ENCODE results near the gene TRIO.

Gene TRIO

GRCh38 chr5:14142202-14142826, 828 bp upstream of the TRIO start:
- no peaks in the 10 kb centered on the region for H3K36me3 ChIP-seq
- peak overlapping the region; percentile 91 to 99 (median 97) for H3K27ac ChIP-seq
- TF ChIP-seq Cebpa-rat (IDR thresholded peaks at IDR 0.05): no peak
- H3K9ac ChIP-seq: peak overlapping the region; percentile 94 to 99 (median 98)
- no peaks in the 10 kb centered on the region for H3K9me3 ChIP-seq (replicated peaks in 1 of 11)
- H4K20me1 ChIP-seq: peaks cover 32 to 37% (median 36%) of the 10 kb centered on the region in 11 experiments
- H3K4me3 ChIP-seq: peak overlapping the region; percentile 72 to 98 (median 94)
- no peaks in the 10 kb centered on the region for H3K27me3 ChIP-seq
- peaks cover 27 to 32% (median 30%) of the 10 kb centered on the region in 10 experiments for H3K4me1 ChIP-seq
- H3K4me2 ChIP-seq: peak overlapping the region; percentile 78 to 93 (median 85)

- Histone ChIP-seq H3K9ac (peak overlapping the region; percentile 94 to 99 (median 98)), H3K4me1 (peaks cover 37 to 44% (median 41%) of the 10 kb centered on the region in 10 experiments), H3K4me3 (peak overlapping the region; percentile 72 to 98 (median 94)), H3K27ac (peak overlapping the region; percentile 91 to 99 (median 97)), H3K9me3 (replicated peaks in 1 of 11) (no peaks in the 10 kb centered on the region), H3K27me3 (no peaks in the 10 kb centered on the region), H3K4me2 (peak overlapping the region; percentile 82 to 98 (median 88)), H4K20me1 (peaks cover 44 to 49% (median 48%) of the 10 kb centered on the region in 11 experiments), H3K36me3 (peaks cover 0 to 3% (median under 1%) of the 10 kb centered on the region in 11 experiments; a peak in 6 of 22 replicates)
- TF ChIP-seq Cebpa-rat (IDR thresholded peaks at IDR 0.05): no peak
These were observed 351 bp downstream of the TRIO start for GRCh38 chr5:14143546-14143840.

- peak overlapping the region; percentile 94 to 99 (median 98) for H3K9ac ChIP-seq
- no peaks in the 10 kb centered on the region for H3K27me3 ChIP-seq
- H3K4me1 ChIP-seq: peaks cover 43 to 49% (median 47%) of the 10 kb centered on the region in 10 experiments
- peak overlapping the region; percentile 91 to 99 (median 97) for H3K27ac ChIP-seq
- peaks cover 49 to 54% (median 53%) of the 10 kb centered on the region in 11 experiments for H4K20me1 ChIP-seq
- H3K9me3 ChIP-seq (replicated peaks in 1 of 11): no peaks in the 10 kb centered on the region
- H3K36me3 ChIP-seq: peaks cover 0 to 9% (median 6%) of the 10 kb centered on the region in 11 experiments; a peak in 7 of 22 replicates
- peak overlapping the region; percentile 72 to 98 (median 94) for H3K4me3 ChIP-seq
- H3K4me2 ChIP-seq: peak overlapping the region; percentile 82 to 98 (median 88)
- TF ChIP-seq Cebpa-rat (IDR thresholded peaks at IDR 0.05): no peak
These were observed 871 bp downstream of the TRIO start for GRCh38 chr5:14143841-14144585.

- H3K9me3 ChIP-seq (replicated peaks in 1 of 11): no peaks in the 10 kb centered on the region
- H3K4me2 ChIP-seq: peak overlapping the region; percentile 82 to 98 (median 88)
- H3K9ac ChIP-seq: peak overlapping the region; percentile 94 to 99 (median 98)
- H3K36me3 ChIP-seq: peaks cover 0 to 13% (median 6%) of the 10 kb centered on the region in 11 experiments; a peak in 7 of 22 replicates
- TF ChIP-seq Cebpa-rat (IDR thresholded peaks at IDR 0.05): no peak
- peaks cover 57 to 62% (median 61%) of the 10 kb centered on the region in 11 experiments for H4K20me1 ChIP-seq
- peaks cover 51 to 57% (median 55%) of the 10 kb centered on the region in 10 experiments for H3K4me1 ChIP-seq
- peak overlapping the region; percentile 91 to 99 (median 97) for H3K27ac ChIP-seq
- peak overlapping the region; percentile 72 to 98 (median 94) for H3K4me3 ChIP-seq
- H3K27me3 ChIP-seq: no peaks in the 10 kb centered on the region
These were observed 1.7 kb downstream of the TRIO start for GRCh38 chr5:14144586-14145434.

GRCh38 chr5:14145435-14146334, 2.5 kb downstream of the TRIO start:
- peaks cover 0 to 13% (median 6%) of the 10 kb centered on the region in 11 experiments; a peak in 7 of 22 replicates for H3K36me3 ChIP-seq
- no peaks in the 10 kb centered on the region for H3K9me3 ChIP-seq (replicated peaks in 1 of 11)
- no peaks in the 10 kb centered on the region for H3K27me3 ChIP-seq
- no peak for TF ChIP-seq Cebpa-rat (IDR thresholded peaks at IDR 0.05)
- peak overlapping the region; percentile 72 to 98 (median 94) for H3K4me3 ChIP-seq
- peak overlapping the region; percentile 94 to 99 (median 98) for H3K9ac ChIP-seq
- peak overlapping the region in 10 of 11 experiments; percentile 92 to 99 (median 97); a peak in 18 of 22 replicates for H3K27ac ChIP-seq
- peaks cover 54 to 60% (median 58%) of the 10 kb centered on the region in 10 experiments for H3K4me1 ChIP-seq
- peaks cover 66 to 71% (median 70%) of the 10 kb centered on the region in 11 experiments for H4K20me1 ChIP-seq
- H3K4me2 ChIP-seq: peak overlapping the region; percentile 82 to 98 (median 88)

GRCh38 chr5:14146725-14147124, 3.6 kb downstream of the TRIO start:
- Histone ChIP-seq H3K27me3 (no peaks in the 10 kb centered on the region), H3K4me2 (peak overlapping the region; percentile 82 to 98 (median 88)), H3K9ac (peak overlapping the region in 9 of 11 experiments; percentile 26 to 99 (median 53); a peak in 14 of 22 replicates), H3K36me3 (peaks cover 0 to 13% (median 6%) of the 10 kb centered on the region in 11 experiments; a peak in 7 of 22 replicates), H3K9me3 (replicated peaks in 1 of 11) (no peaks in the 10 kb centered on the region), H3K4me1 (peaks cover 53 to 60% (median 58%) of the 10 kb centered on the region in 10 experiments), H3K27ac (peak overlapping the region in 3 of 11 experiments; percentile 1 to 28 (median 11); a peak in 4 of 22 replicates), H3K4me3 (peak overlapping the region in 6 of 10 experiments; percentile 0 to 96 (median 13); a peak in 5 of 20 replicates), H4K20me1 (peaks cover 75 to 81% (median 80%) of the 10 kb centered on the region in 11 experiments)
- TF ChIP-seq Cebpa-rat (IDR thresholded peaks at IDR 0.05): no peak

- Histone ChIP-seq H3K4me2 (peak overlapping the region; percentile 82 to 98 (median 88)), H4K20me1 (peaks cover 75 to 86% (median 84%) of the 10 kb centered on the region in 11 experiments), H3K4me1 (peaks cover 50 to 57% (median 55%) of the 10 kb centered on the region in 10 experiments), H3K9me3 (replicated peaks in 1 of 11) (no peaks in the 10 kb centered on the region), H3K27me3 (no peaks in the 10 kb centered on the region), H3K9ac (peak overlapping the region in 9 of 11 experiments; percentile 7 to 99 (median 52); a peak in 15 of 22 replicates), H3K27ac (peak overlapping the region in 2 of 11 experiments; percentile 11 to 28; a peak in 5 of 22 replicates), H3K4me3 (peak overlapping the region in 3 of 10 experiments; percentile 9 to 38 (median 17); a peak in 2 of 20 replicates), H3K36me3 (peaks cover 0 to 13% (median 6%) of the 10 kb centered on the region in 11 experiments; a peak in 7 of 22 replicates)
- no peak for TF ChIP-seq Cebpa-rat (IDR thresholded peaks at IDR 0.05)
These were observed 4.1 kb downstream of the TRIO start for GRCh38 chr5:14147210-14147609.

Measured in BLaER1 treated with 17β-estradiol and CSF1 and Interleukin-3, amounts not matched to agents 10 nM and 100 nM (cell line).